Retinal pigment epithelial cell (primary cell): ENCODE results near the gene SMOC2.

Experiments
- DNase-seq: peaks from one replicate; pipeline ENCODE4 v3.0.0-alpha.2; 2010; ENCODE audit warnings: low read depth
- H3K4me3 ChIP-seq: 2 replicates; pipeline ENCODE4 v1.5.1; 2011; ENCODE audit warnings: mild to moderate bottlenecking, low read length, control low read depth, moderate library complexity
- TF ChIP-seq, protein P1 (sequence below): conservative IDR thresholded peaks from 2 replicates; pipeline ENCODE4 v1.5.1; 2011; ENCODE audit warnings: low read depth, low read length, control low read depth, inconsistent platforms

SMOC2 gene

DNA sequence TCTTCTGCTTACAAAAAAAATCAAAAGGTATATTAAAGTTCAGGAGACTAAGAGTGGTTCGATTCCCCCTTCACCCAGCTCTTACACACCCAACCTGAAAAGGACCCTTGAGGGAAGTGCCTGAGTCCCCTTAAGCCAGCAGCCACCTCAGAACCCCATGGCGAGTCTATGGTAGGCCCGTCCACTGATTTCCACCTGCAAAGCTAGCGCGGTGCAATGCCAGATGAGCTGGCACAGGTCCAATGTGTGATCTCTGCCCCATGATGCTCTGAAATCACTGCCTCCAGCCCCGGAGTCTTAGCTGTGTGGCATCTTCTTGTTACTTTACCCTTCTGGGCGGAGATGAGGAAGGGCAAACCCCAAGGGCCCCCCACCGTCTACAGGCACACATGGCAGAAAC is 109.3 kb downstream of the SMOC2 start:
- H3K4me3 ChIP-seq, result no peak overlapping the region
- TF ChIP-seq, protein P1, sequence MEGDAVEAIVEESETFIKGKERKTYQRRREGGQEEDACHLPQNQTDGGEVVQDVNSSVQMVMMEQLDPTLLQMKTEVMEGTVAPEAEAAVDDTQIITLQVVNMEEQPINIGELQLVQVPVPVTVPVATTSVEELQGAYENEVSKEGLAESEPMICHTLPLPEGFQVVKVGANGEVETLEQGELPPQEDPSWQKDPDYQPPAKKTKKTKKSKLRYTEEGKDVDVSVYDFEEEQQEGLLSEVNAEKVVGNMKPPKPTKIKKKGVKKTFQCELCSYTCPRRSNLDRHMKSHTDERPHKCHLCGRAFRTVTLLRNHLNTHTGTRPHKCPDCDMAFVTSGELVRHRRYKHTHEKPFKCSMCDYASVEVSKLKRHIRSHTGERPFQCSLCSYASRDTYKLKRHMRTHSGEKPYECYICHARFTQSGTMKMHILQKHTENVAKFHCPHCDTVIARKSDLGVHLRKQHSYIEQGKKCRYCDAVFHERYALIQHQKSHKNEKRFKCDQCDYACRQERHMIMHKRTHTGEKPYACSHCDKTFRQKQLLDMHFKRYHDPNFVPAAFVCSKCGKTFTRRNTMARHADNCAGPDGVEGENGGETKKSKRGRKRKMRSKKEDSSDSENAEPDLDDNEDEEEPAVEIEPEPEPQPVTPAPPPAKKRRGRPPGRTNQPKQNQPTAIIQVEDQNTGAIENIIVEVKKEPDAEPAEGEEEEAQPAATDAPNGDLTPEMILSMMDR, result no peak
- no peak for DNase-seq

DNA sequence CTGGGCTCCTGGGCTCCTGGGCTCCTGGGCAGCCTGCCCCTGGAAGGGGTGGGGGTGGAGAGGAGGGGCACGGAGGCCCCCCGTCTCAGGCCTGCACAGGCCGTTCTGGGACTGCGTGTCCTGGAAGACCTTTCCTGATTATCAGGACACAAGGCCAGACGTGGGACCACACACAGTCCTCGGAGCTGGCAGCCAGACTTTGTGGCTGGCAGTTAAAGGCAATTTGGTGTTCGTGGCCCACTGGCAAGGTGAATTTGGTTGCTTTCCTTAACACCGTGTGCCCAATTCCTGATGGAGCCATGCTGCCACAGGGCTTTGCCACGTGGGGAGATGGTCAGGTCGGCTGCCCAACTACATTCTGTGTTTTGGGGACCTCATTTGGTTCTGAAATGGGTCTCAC is 113.5 kb downstream of the SMOC2 start:
- no peak overlapping the region for H3K4me3 ChIP-seq
- DNase-seq, result no peak
- TF ChIP-seq, protein P1, result no peak

- TF ChIP-seq, protein P1, result no peak
- DNase-seq, result no peak
- no peak overlapping the region for H3K4me3 ChIP-seq
These were observed 114.1 kb downstream of the SMOC2 start for GRCh38 chr6:168554898-168555617.

- no peak overlapping the region for H3K4me3 ChIP-seq
- DNase-seq, result no peak
- TF ChIP-seq, protein P1, result no peak
These were observed 114.8 kb downstream of the SMOC2 start for GRCh38 chr6:168555618-168556273.

DNA sequence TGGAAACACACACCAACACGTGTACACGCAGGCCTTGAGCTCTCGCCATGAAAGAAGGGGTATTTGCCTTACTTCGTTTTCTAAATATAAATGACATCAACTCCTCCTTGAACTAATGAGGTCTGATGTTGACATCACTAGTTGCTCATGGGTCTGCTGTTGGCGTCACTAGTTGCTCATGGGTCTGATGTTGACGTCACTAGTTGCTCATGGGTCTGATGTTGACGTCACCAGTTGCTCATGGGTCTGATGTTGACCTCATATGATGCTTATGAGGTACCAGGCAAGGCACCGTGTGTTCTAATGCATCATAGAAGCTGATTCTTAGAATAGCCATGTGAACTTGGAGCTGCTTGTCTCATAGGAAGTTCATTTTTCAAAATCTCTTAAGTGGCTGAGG is 116.5 kb downstream of the SMOC2 start:
- no peak for DNase-seq
- TF ChIP-seq, protein P1, result no peak
- no peak overlapping the region for H3K4me3 ChIP-seq

DNA sequence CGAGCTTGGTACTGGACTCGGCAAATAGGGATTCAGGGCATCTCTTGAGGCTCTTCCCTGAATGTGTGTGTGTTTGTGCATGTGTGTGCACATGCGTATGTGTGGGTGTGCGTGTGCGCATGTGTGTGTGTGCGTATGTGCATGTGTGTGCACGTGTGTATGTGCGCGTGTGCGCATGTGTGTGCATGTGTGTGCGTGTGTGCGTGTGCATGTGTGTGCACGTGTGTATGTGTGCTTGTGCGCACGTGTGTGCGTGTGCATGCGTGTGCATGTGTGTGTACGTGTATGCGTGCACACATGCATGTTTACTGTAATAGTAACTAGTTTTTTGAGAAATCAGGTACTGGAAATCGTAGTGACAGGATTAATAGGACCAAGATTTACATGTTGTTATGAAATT is 117.7 kb downstream of the SMOC2 start:
- TF ChIP-seq, protein P1, result no peak
- DNase-seq, result no peak
- no peak overlapping the region for H3K4me3 ChIP-seq

DNA sequence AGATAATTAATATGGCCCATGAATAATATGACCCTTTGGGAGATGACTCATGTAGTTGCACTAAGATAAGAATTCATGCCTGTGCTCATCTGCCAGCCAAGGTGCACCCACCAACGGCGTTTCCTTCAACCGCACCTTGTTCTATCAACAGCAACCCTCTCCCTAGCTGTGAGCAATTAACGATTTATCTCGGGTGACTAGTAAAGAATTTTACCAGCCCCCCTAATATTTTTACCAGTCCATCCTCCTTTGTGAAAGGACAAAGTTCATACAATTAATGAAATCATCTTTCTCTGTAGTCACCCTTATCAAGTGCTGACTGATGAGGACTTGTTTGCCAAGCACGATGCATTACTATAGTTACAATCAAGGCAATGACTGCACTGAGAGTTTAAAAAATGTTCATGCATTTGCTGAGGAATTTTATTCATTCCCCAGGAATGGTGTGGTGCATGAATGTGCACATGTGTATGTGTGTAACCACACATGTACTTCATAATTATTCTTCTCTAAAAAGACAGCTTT is 118.7 kb downstream of the SMOC2 start:
- H3K4me3 ChIP-seq, result no peak overlapping the region
- TF ChIP-seq, protein P1, result no peak
- no peak for DNase-seq
